HepG2 (cell line): ENCODE data around the gene RPGRIP1. TPM values are rescaled to one million over a fixed set of nuclear protein-coding genes. Genes with fewer than 3 reads are reported as not detected.

Experiments used
- ATAC-seq: fragments of 200-7000 bp; cut with Tn5 transposase; 3 replicates; pipeline ENCODE4 v1.9.1; 2020; ENCODE audit warnings: mild to moderate bottlenecking, moderate library complexity
- BruUV-seq: library from RNA; stranded (reverse); fragments of 400-500 nt; replicated peaks from 2 replicates; lab custom pipeline; 2021; lab: Mats Ljungman, UMichigan
- CTCF ChIA-PET: fragments of 300-600 bp; formaldehyde crosslinking; extraction: SDS; loops from one replicate; lab custom pipeline; 2021; ENCODE audit warnings: low total read pairs, inconsistent platforms, low intra/inter-chr PET ratio; lab: Yijun Ruan, JAX
- POLR2A ChIA-PET: fragments of 350-600 bp; sonication (Branson Sonifier 250); formaldehyde crosslinking; loops from one replicate; lab custom pipeline; 2020; ENCODE audit warnings: antibody characterized with exemption, inconsistent platforms; lab: Yijun Ruan, JAX
- DNase-seq: peaks from one replicate; pipeline ENCODE4 v3.0.0-alpha.2; 2015; ENCODE audit warnings: low spot score
- FAIRE-seq: peaks from 3 replicates; lab custom pipeline; 2011; peaks lifted over from hg19 to GRCh38; lab: Jason Lieb, UNC
- H2AFZ ChIP-seq: one replicate; pipeline ENCODE4 v1.6.1; 2011; ENCODE audit warnings: low read length, inconsistent platforms
- H3K27ac ChIP-seq: fragments of 300-600 bp; 3 replicates; pipeline ENCODE4 v1.8.0; 2011; ENCODE audit warnings: mixed run types, mild to moderate bottlenecking, mixed read lengths, low read length, inconsistent platforms; ENCODE audit not compliant: insufficient read depth; ENCODE audit errors: extremely low read length
- H3K27me3 ChIP-seq, 2 experiments: fragments of 200-600 bp in 1 of 2; 2 replicates in 1 of 2; 3 replicates in 1 of 2; pipeline versions ENCODE4 v1.6.0 to v1.8.0; 2011; ENCODE audit warnings: low read length in 2 of 2, mild to moderate bottlenecking in 2 of 2, moderate library complexity in 2 of 2, inconsistent platforms in 1 of 2; ENCODE audit not compliant: insufficient read depth in 2 of 2, control insufficient read depth in 1 of 2
- H3K36me3 ChIP-seq, 2 experiments: fragments of 200-600 bp in 1 of 2; replicated peaks in 1 of 2; 2 replicates in 1 of 2; 3 replicates in 1 of 2; pipeline versions ENCODE4 v1.5.1 to v1.8.0; 2011; ENCODE audit warnings: low read length in 2 of 2, inconsistent platforms in 1 of 2; ENCODE audit not compliant: insufficient read depth in 2 of 2, control insufficient read depth in 1 of 2
- H3K4me1 ChIP-seq: 2 replicates; pipeline ENCODE4 v1.5.1; 2012; ENCODE audit warnings: low read length, inconsistent platforms; ENCODE audit not compliant: insufficient read depth
- H3K4me2 ChIP-seq: 2 replicates; pipeline ENCODE4 v1.6.0; 2011; ENCODE audit warnings: low read depth, low read length, inconsistent platforms
- H3K4me3 ChIP-seq, 3 experiments: fragments of 200-600 bp in 1 of 3; sonication (generic), shearing (Covaris generic) in 1 of 3; replicated peaks in 1 of 3; 2 replicates each; pipeline ENCODE4 v1.5.1; 2011 to 2016; ENCODE audit warnings: low read length in 3 of 3, inconsistent platforms in 2 of 3, low read depth in 2 of 3, mild to moderate bottlenecking in 2 of 3, control low read depth in 1 of 3, mixed read lengths in 1 of 3; ENCODE audit not compliant: insufficient read depth in 1 of 3
- H3K79me2 ChIP-seq: one replicate; pipeline ENCODE4 v1.6.1; 2011; ENCODE audit warnings: low read length, inconsistent platforms; ENCODE audit not compliant: insufficient read depth
- H3K9ac ChIP-seq: 2 replicates; pipeline ENCODE4 v1.6.0; 2011; ENCODE audit warnings: mild to moderate bottlenecking, low read depth, low read length, inconsistent platforms; ENCODE audit not compliant: insufficient read depth
- H3K9me3 ChIP-seq: 2 replicates; pipeline ENCODE4 v1.5.1; 2012; ENCODE audit warnings: mild to moderate bottlenecking, low read length
- H4K20me1 ChIP-seq: 2 replicates; pipeline ENCODE4 v1.6.0; 2011; ENCODE audit warnings: inconsistent platforms, mild to moderate bottlenecking, low read length, moderate library complexity; ENCODE audit not compliant: insufficient read depth
- FOXA3 ChIP-seq: IDR thresholded peaks from 2 replicates; pipeline ENCODE4 v1.6.1; 2016; ENCODE audit warnings: missing genetic modification reagents, missing compliant biosample characterization
- POLR2A ChIP-seq, 2 experiments: IDR thresholded peaks; 2 replicates each; pipeline ENCODE4 v1.6.1; 2011; ENCODE audit warnings: low read depth in 2 of 2, low read length in 2 of 2, mild to moderate bottlenecking in 1 of 2, moderate library complexity in 1 of 2; ENCODE audit not compliant: insufficient read depth in 1 of 2
- PPARG ChIP-seq: conservative IDR thresholded peaks from 2 replicates; pipeline ENCODE4 v1.6.1; 2016; ENCODE audit warnings: missing biosample characterization, missing genetic modification reagents
- RXRB ChIP-seq: IDR thresholded peaks from 2 replicates; pipeline ENCODE4 v1.6.1; 2016; ENCODE audit warnings: borderline replicate concordance, missing genetic modification reagents, missing compliant biosample characterization
- WGBS: methylation state at CpG from one replicate; pipeline ENCODE4 v1.1.6; 2017; ENCODE audit warnings: low lambda C conversion rate; 5-methylcytosine and 5-hydroxymethylcytosine counted together
- in situ Hi-C: cut with HindIII; loops from 2 replicates; pipeline ENCODE4 v1.10.0; 2017; ENCODE audit warnings: low pct_unique_long_range_greater_than_20kb; ENCODE audit not compliant: extremely low pct_ligation_motif_present
- intact Hi-C: fragments of 100-400 bp; cut with micrococcal nuclease; formaldehyde crosslinking; loops from one replicate; pipeline ENCODE4 v1.10.0; 2022; ENCODE audit not compliant: unreplicated experiment
- polyA plus RNA-seq, 8 experiments: library from polyadenylated mRNA; depleted of rRNA in 3 of 8; stranded (reverse) in 7 of 8; unstranded in 1 of 8; fragments of >200 nt; fragmentation: Illumina TruSeq in 4 of 8; extraction: Trizol in 4 of 8; gene quantifications; 2 replicates each; pipeline versions ENCODE4 v1.2.1 to v1.2.3, GENCODE V29; 2011 to 2016; ENCODE audit warnings: low read depth in 4 of 8, missing spikeins in 1 of 8, mixed read lengths in 1 of 8; ENCODE audit not compliant: insufficient read depth in 1 of 8
- total RNA-seq, 5 experiments: library from RNA; depleted of rRNA; stranded (reverse); fragments of >200 nt; fragmentation: Illumina TruSeq; extraction: Trizol; gene quantifications; 2 replicates each; pipeline ENCODE4 v1.2.3, GENCODE V29; 2016; ENCODE audit warnings: low read depth in 1 of 5
- TF ChIP-seq, protein P1 (sequence below): sonication (generic); formaldehyde crosslinking; IDR thresholded peaks from 2 replicates; pipeline ENCODE4 v1.4.0; 2020; ENCODE audit warnings: missing genetic modification reagents
- TF ChIP-seq, protein P2 (sequence below): sonication (generic); formaldehyde crosslinking; IDR thresholded peaks from 2 replicates; pipeline ENCODE4 v1.5.0; 2020; ENCODE audit warnings: missing genetic modification reagents
- TF ChIP-seq, protein P3 (sequence below): IDR thresholded peaks from 2 replicates; pipeline ENCODE4 v1.6.1; 2016; ENCODE audit warnings: missing compliant biosample characterization, missing genetic modification reagents, borderline replicate concordance

Gene RPGRIP1
- total and polyA plus RNA-seq, 2 of the 13 experiments (the other 11 are each of a cell fraction or from before 2014, with no cell fraction given): 0.13 to 1.1 TPM

DNA sequence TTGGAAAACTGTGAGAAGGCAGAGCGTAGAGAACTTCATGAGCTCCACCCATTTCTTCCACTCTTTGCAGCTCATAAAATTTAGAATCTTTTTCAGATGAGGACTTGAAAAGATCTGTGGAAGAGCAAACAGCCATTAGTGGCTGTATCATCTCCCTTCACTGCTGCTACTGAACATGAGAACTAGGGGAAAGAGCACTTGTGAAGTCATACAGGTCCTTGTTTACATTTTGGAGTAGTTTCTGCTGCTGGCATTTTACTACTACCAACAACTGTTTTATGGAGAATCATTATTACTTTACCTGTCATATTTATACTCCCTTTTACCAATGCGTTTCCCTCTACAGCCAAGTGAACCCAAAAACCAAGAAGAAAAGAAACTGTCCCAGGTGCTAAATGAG, 41.0 kb downstream of the RPGRIP1 start:
- H2AFZ ChIP-seq: no peak overlapping the region

More for the DNA sequence above, 41.0 kb downstream of the RPGRIP1 start:
- H3K27me3 ChIP-seq: peaks cover 4 to 17% of the 10 kb centered on the region in 2 experiments; a peak in 3 of 5 replicates
- in situ Hi-C loops: no loop called here
- peak overlapping the region; percentile 55; the same call in 1 of the 2 replicates for H3K4me2 ChIP-seq
- peaks cover 19% of the 10 kb centered on the region for H3K4me1 ChIP-seq
- FAIRE-seq (no peak), ATAC-seq (no peak; the same call in 2 of the 3 replicates), DNase-seq (no peak)
- no TSS peak for BruUV-seq
- no peaks in the 10 kb centered on the region for H3K9me3 ChIP-seq
- WGBS: 52% methylated on average over 2 of the region's 2 CpGs
- H3K27ac ChIP-seq: no peak overlapping the region
- no peak overlapping the region for H3K9ac ChIP-seq
- ChIA-PET POLR2A (interaction anchor here (1.5 kb wide), 1 partner anchor 12 kb away, joined by 3 read pairs; no protein-coding TSS in a partner anchor), CTCF (no interaction called here)
- H4K20me1 ChIP-seq: no peaks in the 10 kb centered on the region
- no peaks in the 10 kb centered on the region for H3K79me2 ChIP-seq
- H3K36me3 ChIP-seq: no peaks in the 10 kb centered on the region
- no peak overlapping the region for H3K4me3 ChIP-seq
- TF ChIP-seq, protein P1, sequence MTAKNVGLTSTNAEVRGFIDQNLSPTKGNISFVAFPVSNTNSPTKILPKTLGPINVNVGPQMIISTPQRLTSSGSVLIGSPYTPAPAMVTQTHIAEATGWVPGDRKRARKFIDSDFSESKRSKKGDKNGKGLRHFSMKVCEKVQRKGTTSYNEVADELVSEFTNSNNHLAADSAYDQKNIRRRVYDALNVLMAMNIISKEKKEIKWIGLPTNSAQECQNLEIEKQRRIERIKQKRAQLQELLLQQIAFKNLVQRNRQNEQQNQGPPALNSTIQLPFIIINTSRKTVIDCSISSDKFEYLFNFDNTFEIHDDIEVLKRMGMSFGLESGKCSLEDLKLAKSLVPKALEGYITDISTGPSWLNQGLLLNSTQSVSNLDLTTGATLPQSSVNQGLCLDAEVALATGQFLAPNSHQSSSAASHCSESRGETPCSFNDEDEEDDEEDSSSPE (CRISPR knock-in tag): no peak
- TF ChIP-seq RXRB (CRISPR knock-in tag) (peak; percentile 80), POLR2A (IDR thresholded peaks at IDR 0.05; ENCODE audit: insufficient read depth in 1 of 2, low read depth in 2 of 2, low read length in 2 of 2) (no peak), FOXA3 (CRISPR knock-in tag) (peak; percentile 63), PPARG (CRISPR knock-in tag) (peak; percentile 91)
- TF ChIP-seq, protein P2, sequence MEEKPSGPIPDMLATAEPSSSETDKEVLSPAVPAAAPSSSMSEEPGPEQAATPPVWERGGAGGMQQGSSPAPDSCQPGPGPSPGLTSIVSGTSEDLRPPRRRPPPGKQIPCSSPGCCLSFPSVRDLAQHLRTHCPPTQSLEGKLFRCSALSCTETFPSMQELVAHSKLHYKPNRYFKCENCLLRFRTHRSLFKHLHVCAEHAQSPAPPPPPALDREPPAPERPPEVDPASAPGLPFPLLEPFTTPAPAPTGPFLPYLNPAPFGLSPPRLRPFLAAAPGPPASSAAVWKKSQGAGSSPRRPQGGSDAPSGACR (CRISPR knock-in tag): no peak
- TF ChIP-seq, protein P3, sequence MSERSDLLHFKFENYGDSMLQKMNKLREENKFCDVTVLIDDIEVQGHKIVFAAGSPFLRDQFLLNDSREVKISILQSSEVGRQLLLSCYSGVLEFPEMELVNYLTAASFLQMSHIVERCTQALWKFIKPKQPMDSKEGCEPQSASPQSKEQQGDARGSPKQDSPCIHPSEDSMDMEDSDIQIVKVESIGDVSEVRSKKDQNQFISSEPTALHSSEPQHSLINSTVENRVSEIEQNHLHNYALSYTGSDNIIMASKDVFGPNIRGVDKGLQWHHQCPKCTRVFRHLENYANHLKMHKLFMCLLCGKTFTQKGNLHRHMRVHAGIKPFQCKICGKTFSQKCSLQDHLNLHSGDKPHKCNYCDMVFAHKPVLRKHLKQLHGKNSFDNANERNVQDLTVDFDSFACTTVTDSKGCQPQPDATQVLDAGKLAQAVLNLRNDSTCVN (CRISPR knock-in tag): no peak
- TF ChIP-seq, all 625 proteins: peak for 3
- intact Hi-C loops: loop anchor here (2.0 kb wide), 1 partner anchor 20 kb away; no protein-coding TSS in a partner anchor
